DOHH2 (cell line): Measurements from ENCODE around the gene KCNH6.

Source experiments
- H3F3A ChIP-seq: fragments of 200-600 bp; sonication (generic), shearing (Covaris generic); 2 replicates; pipeline ENCODE4 v1.6.0; 2016; ENCODE audit warnings: antibody characterized with exemption, mild to moderate bottlenecking; ENCODE audit not compliant: control insufficient read depth, insufficient read depth
- H3K27ac ChIP-seq: fragments of 200-600 bp; sonication (generic); 2 replicates; pipeline ENCODE4 v1.5.1; 2014; ENCODE audit warnings: low read depth, mild to moderate bottlenecking, low read length, moderate library complexity
- H3K27me3 ChIP-seq: fragments of 200-600 bp; sonication (generic); 2 replicates; pipeline ENCODE4 v1.6.1; 2014; ENCODE audit warnings: mild to moderate bottlenecking, low read length, mixed read lengths; ENCODE audit not compliant: control insufficient read depth
- H3K36me3 ChIP-seq: fragments of 200-600 bp; sonication (generic); 2 replicates; pipeline ENCODE4 v1.6.1; 2014; ENCODE audit warnings: mild to moderate bottlenecking, low read length, moderate library complexity, mixed read lengths; ENCODE audit not compliant: control insufficient read depth
- H3K4me1 ChIP-seq: fragments of 200-600 bp; sonication (generic); 2 replicates; pipeline ENCODE4 v1.6.1; 2014; ENCODE audit warnings: mild to moderate bottlenecking, low read length, mixed read lengths; ENCODE audit not compliant: control insufficient read depth
- H3K4me2 ChIP-seq: fragments of 200-600 bp; sonication (generic); 2 replicates; pipeline ENCODE4 v1.6.0; 2014; ENCODE audit warnings: mild to moderate bottlenecking, low read length, moderate library complexity
- H3K4me3 ChIP-seq: fragments of 200-600 bp; sonication (generic); 2 replicates; pipeline ENCODE4 v1.5.1; 2014; ENCODE audit warnings: mild to moderate bottlenecking, low read length, mixed read lengths
- H3K79me2 ChIP-seq: fragments of 200-600 bp; sonication (generic); 2 replicates; pipeline ENCODE4 v1.6.1; 2014; ENCODE audit warnings: mild to moderate bottlenecking, low read length, mixed read lengths; ENCODE audit not compliant: control insufficient read depth
- H3K9me2 ChIP-seq: fragments of 200-600 bp; sonication (generic); replicated peaks from 2 replicates; pipeline ENCODE4 v1.6.1; 2014; ENCODE audit warnings: mild to moderate bottlenecking, low read length, mixed read lengths; ENCODE audit not compliant: control insufficient read depth
- H3K9me3 ChIP-seq: fragments of 200-600 bp; sonication (generic); 2 replicates; pipeline ENCODE4 v1.6.1; 2014; ENCODE audit warnings: antibody characterized with exemption, low read length, mixed read lengths; ENCODE audit not compliant: control insufficient read depth, insufficient read depth
- H4K20me1 ChIP-seq: fragments of 200-600 bp; sonication (generic); 2 replicates; pipeline ENCODE4 v1.6.0; 2014; ENCODE audit warnings: low read depth, mild to moderate bottlenecking, antibody characterized with exemption, low read length, moderate library complexity; ENCODE audit not compliant: control insufficient read depth, insufficient read depth
- CTCF ChIP-seq: fragments of 200-600 bp; sonication (generic); IDR thresholded peaks from one replicate; pipeline ENCODE4 v1.5.1; 2014; ENCODE audit warnings: antibody characterized with exemption, mild to moderate bottlenecking, low read depth, low read length; ENCODE audit not compliant: poor library complexity, severe bottlenecking
- EZH2phosphoT487 ChIP-seq: fragments of 200-600 bp; sonication (generic); IDR thresholded peaks from 2 replicates; pipeline ENCODE4 v1.6.1; 2017; ENCODE audit warnings: borderline replicate concordance, mild to moderate bottlenecking, antibody characterized with exemption, low read length, moderate library complexity, mixed read lengths

KCNH6 gene

GRCh38 chr17:63515426-63515825, 7.7 kb upstream of the KCNH6 start:
- no peak overlapping the region for H3K27ac ChIP-seq
- no peaks in the 10 kb centered on the region for H4K20me1 ChIP-seq
- no peak for TF ChIP-seq CTCF
- no peak for TF ChIP-seq EZH2phosphoT487
- no peaks in the 10 kb centered on the region for H3K4me1 ChIP-seq
- no peak overlapping the region for H3K4me2 ChIP-seq
- H3K36me3 ChIP-seq = no peaks in the 10 kb centered on the region
- H3K9me3 ChIP-seq = no peaks in the 10 kb centered on the region
- H3K79me2 ChIP-seq = no peaks in the 10 kb centered on the region
- peaks cover 46% of the 10 kb centered on the region for H3K27me3 ChIP-seq
- H3K4me3 ChIP-seq = no peak overlapping the region
- no peaks in the 10 kb centered on the region for H3K9me2 ChIP-seq
- H3F3A ChIP-seq = no peaks in the 10 kb centered on the region

DNA sequence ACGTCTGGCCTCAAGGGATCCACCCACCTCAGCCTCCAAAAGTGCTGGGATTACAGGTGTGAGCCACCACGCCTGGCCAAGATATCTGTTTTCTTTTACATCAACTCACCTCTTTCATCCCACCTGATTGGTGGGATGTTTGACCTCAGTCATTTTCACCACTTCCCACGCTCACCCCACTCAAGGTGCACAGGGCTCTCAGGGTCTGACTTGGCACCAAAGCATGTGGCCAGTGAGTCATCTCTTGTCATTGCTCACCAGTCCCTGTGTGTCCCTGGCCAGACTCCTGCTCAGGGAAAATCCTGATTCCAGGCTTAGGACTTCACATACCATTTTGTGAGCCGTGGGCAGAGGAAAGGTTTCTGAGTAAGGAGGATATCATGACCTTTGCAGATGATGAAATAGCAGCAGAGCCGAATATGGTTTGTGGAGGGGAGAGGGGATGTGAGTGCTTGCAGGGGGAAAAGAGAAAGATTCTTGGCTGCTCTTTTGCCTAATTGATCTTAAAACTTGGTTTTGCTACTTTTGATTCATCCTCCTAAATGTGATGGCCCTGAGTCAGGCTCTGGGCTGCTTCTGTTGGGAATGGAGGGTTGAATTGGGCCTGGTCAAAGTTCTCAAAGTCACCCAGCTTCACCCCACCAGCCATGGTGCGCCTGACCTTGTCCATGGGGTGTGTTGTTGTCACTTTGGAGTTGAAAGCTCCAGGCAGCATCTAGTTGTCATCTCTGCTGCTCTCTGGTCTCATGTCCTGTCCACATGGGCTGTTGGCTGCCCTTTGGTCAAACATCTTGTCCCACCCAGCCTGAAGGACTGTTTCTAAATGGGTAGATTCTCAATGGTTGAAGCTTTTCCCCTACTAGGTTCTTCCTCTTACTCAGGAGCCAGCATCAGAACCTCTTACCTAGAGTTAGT, 6.0 kb upstream of the KCNH6 start:
- Histone ChIP-seq H4K20me1 (no peaks in the 10 kb centered on the region), H3K4me3 (no peak overlapping the region), H3K4me1 (no peaks in the 10 kb centered on the region), H3K4me2 (no peak overlapping the region), H3K36me3 (no peaks in the 10 kb centered on the region), H3K9me2 (no peaks in the 10 kb centered on the region), H3K9me3 (no peaks in the 10 kb centered on the region), H3K27ac (no peak overlapping the region), H3F3A (no peaks in the 10 kb centered on the region), H3K27me3 (peaks cover 49% of the 10 kb centered on the region), H3K79me2 (no peaks in the 10 kb centered on the region)
- TF ChIP-seq EZH2phosphoT487 (no peak), CTCF (no peak)

- H3K9me2 ChIP-seq = no peaks in the 10 kb centered on the region
- no peak overlapping the region for H3K4me2 ChIP-seq
- no peaks in the 10 kb centered on the region for H3K4me1 ChIP-seq
- H4K20me1 ChIP-seq = 0 out of 2 replicates have a peak, but pooled peaks cover 2% of the 10 kb centered on the region
- no peaks in the 10 kb centered on the region for H3K36me3 ChIP-seq
- H3F3A ChIP-seq = no peaks in the 10 kb centered on the region
- H3K9me3 ChIP-seq = no peaks in the 10 kb centered on the region
- H3K27me3 ChIP-seq = peaks cover 49% of the 10 kb centered on the region
- H3K79me2 ChIP-seq = no peaks in the 10 kb centered on the region
- TF ChIP-seq EZH2phosphoT487 (no peak), CTCF (no peak)
- H3K27ac ChIP-seq = no peak overlapping the region
- no peak overlapping the region for H3K4me3 ChIP-seq
Measured at GRCh38 chr17:63517825-63518534, 5.2 kb upstream of the KCNH6 start.
